PC-3 (cell line): ENCODE results near the gene MYH9. TPM values are rescaled to one million over a fixed set of nuclear protein-coding genes. Genes with fewer than 3 reads are reported as not detected.
A peak's percentile ranks its signal among the peaks of the same experiment; 100 is the strongest.

ENCODE experiments used
- ATAC-seq: fragments of 200-7000 bp; cut with Tn5 transposase; 2 replicates; pipeline ENCODE4 v1.9.1; 2020; ENCODE audit warnings: mild to moderate bottlenecking, moderate library complexity
- BruUV-seq: library from RNA; stranded (reverse); fragments of 400-500 nt; replicated peaks from 2 replicates; lab custom pipeline; 2021; lab: Mats Ljungman, UMichigan
- CTCF ChIA-PET: fragments of 300-600 bp; sonication (Branson Sonifier 250); formaldehyde crosslinking; loops from one replicate; lab custom pipeline; 2022; ENCODE audit warnings: antibody characterized with exemption; lab: Charles Lee
- POLR2A ChIA-PET: fragments of 300-600 bp; sonication (Branson Sonifier 250); formaldehyde crosslinking; loops from one replicate; lab custom pipeline; 2022; ENCODE audit warnings: antibody characterized with exemption; ENCODE audit not compliant: unreplicated experiment; lab: Charles Lee
- DNase-seq: peaks from one replicate; pipeline ENCODE4 v3.0.0-alpha.2; 2015
- H2AFZ ChIP-seq: fragments of 300-600 bp; sonication (generic); 2 replicates; pipeline ENCODE4 v1.6.0; 2016; ENCODE audit warnings: antibody characterized with exemption, low read length
- H3F3A ChIP-seq: fragments of 300-600 bp; sonication (generic); one replicate; pipeline ENCODE4 v1.6.0; 2017; ENCODE audit warnings: antibody characterized with exemption, low read length, control low read depth, mild to moderate bottlenecking; ENCODE audit not compliant: unreplicated experiment
- H3K27ac ChIP-seq: fragments of 300-600 bp; sonication (generic); 2 replicates; pipeline ENCODE4 v1.5.1; 2016; ENCODE audit warnings: mild to moderate bottlenecking, low read length
- H3K27me3 ChIP-seq: fragments of 300-600 bp; sonication (generic); 2 replicates; pipeline ENCODE4 v1.6.1; 2016; ENCODE audit warnings: low read length, mixed read lengths
- H3K36me3 ChIP-seq: fragments of 300-600 bp; sonication (generic); 2 replicates; pipeline ENCODE4 v1.6.1; 2016; ENCODE audit warnings: low read depth, mixed run types, low read length, mixed read lengths
- H3K4me1 ChIP-seq: fragments of 300-600 bp; sonication (generic); 2 replicates; pipeline ENCODE4 v1.5.1; 2016; ENCODE audit warnings: low read length; ENCODE audit not compliant: insufficient read depth
- H3K4me2 ChIP-seq: fragments of 300-600 bp; sonication (generic); 2 replicates; pipeline ENCODE4 v1.6.0; 2016; ENCODE audit warnings: low read length
- H3K4me3 ChIP-seq: fragments of 300-600 bp; sonication (generic); 2 replicates; pipeline ENCODE4 v1.5.1; 2016; ENCODE audit warnings: mild to moderate bottlenecking, low read length, mixed read lengths
- H3K79me2 ChIP-seq: fragments of 300-600 bp; sonication (generic); 2 replicates; pipeline ENCODE4 v1.6.1; 2017; ENCODE audit warnings: low read length, mixed read lengths
- H3K9ac ChIP-seq: fragments of 300-600 bp; sonication (generic); 2 replicates; pipeline ENCODE4 v1.6.0; 2016; ENCODE audit warnings: mild to moderate bottlenecking, low read length
- H3K9me2 ChIP-seq: fragments of 300-600 bp; sonication (generic); replicated peaks from 2 replicates; pipeline ENCODE4 v1.6.1; 2016; ENCODE audit warnings: mixed run types, low read length, mixed read lengths
- H3K9me3 ChIP-seq: fragments of 300-600 bp; sonication (generic); 2 replicates; pipeline ENCODE4 v1.6.1; 2016; ENCODE audit warnings: low read length, mixed read lengths
- H4K20me1 ChIP-seq: fragments of 300-600 bp; sonication (generic); 2 replicates; pipeline ENCODE4 v1.6.1; 2016; ENCODE audit warnings: low read length, mixed read lengths
- CTCF ChIP-seq: fragments of 300-600 bp; sonication (generic); conservative IDR thresholded peaks from 2 replicates; pipeline ENCODE4 v1.5.1; 2017; ENCODE audit warnings: antibody characterized with exemption, low read depth, mild to moderate bottlenecking, low read length
- EZH2 ChIP-seq: fragments of 300-600 bp; sonication (generic); IDR thresholded peaks from one replicate; pipeline ENCODE4 v1.6.1; 2017; ENCODE audit warnings: antibody characterized with exemption, mild to moderate bottlenecking, low read length; ENCODE audit not compliant: unreplicated experiment
- EZH2phosphoT487 ChIP-seq: fragments of 300-600 bp; sonication (generic); IDR thresholded peaks from 2 replicates; pipeline ENCODE4 v1.6.1; 2018; ENCODE audit warnings: mild to moderate bottlenecking, antibody characterized with exemption, low read length, borderline replicate concordance
- intact Hi-C: fragments of 100-400 bp; cut with micrococcal nuclease; formaldehyde crosslinking; loops from 2 replicates; pipeline ENCODE4 v1.9.0; 2023
- total RNA-seq: library from RNA; depleted of rRNA; stranded (reverse); fragments of >200 nt; gene quantifications from 2 replicates; pipeline ENCODE4 v1.2.3, GENCODE V29; 2014

The MYH9 gene
- total RNA-seq, 1 experiment from 2014 or later: 357 TPM

- BruUV-seq: no TSS peak
- Histone ChIP-seq H3K9ac (no peak overlapping the region), H3K4me3 (no peak overlapping the region), H2AFZ (no peak overlapping the region), H3K9me3 (no peaks in the 10 kb centered on the region), H4K20me1 (peaks cover 32% of the 10 kb centered on the region), H3K9me2 (no peaks in the 10 kb centered on the region), H3K4me2 (no peak overlapping the region), H3K36me3 (peaks cover 63% of the 10 kb centered on the region), H3K27me3 (no peaks in the 10 kb centered on the region), H3K27ac (no peak overlapping the region), H3K4me1 (peaks cover 43% of the 10 kb centered on the region), H3K79me2 (peaks cover 93% of the 10 kb centered on the region), H3F3A (peaks cover 23% of the 10 kb centered on the region)
- ATAC-seq: no peak
- POLR2A ChIA-PET: no interaction called here
- CTCF ChIA-PET: no interaction called here
- no peak for DNase-seq
- TF ChIP-seq EZH2 (no peak), CTCF (no peak)
- intact Hi-C loops: no loop called here
These were observed 51.3 kb downstream of the MYH9 start for GRCh38 chr22:36336246-36337182.

- intact Hi-C loops: no loop called here
- no peak overlapping the region for H3K4me2 ChIP-seq
- no peak for ATAC-seq
- peaks cover 52% of the 10 kb centered on the region for H3K4me1 ChIP-seq
- H3K79me2 ChIP-seq: peaks cover 93% of the 10 kb centered on the region
- CTCF ChIA-PET: no interaction called here
- no peak for TF ChIP-seq EZH2phosphoT487
- TF ChIP-seq EZH2: no peak
- no peak for TF ChIP-seq CTCF
- no peak for DNase-seq
- H3K36me3 ChIP-seq: peaks cover 62% of the 10 kb centered on the region
- H3F3A ChIP-seq: peaks cover 23% of the 10 kb centered on the region
- no TSS peak for BruUV-seq
- H3K27ac ChIP-seq: peak overlapping the region; percentile 97; the same call in 1 of the 2 replicates
- H3K4me3 ChIP-seq: no peak overlapping the region
- H3K9me2 ChIP-seq: no peaks in the 10 kb centered on the region
- POLR2A ChIA-PET: interaction anchor here (0.6 kb wide), 1 partner anchor 127 kb away, joined by 3 read pairs; no protein-coding TSS in a partner anchor
- peaks cover 28% of the 10 kb centered on the region for H4K20me1 ChIP-seq
- H2AFZ ChIP-seq: no peak overlapping the region
- H3K9me3 ChIP-seq: no peaks in the 10 kb centered on the region
- H3K9ac ChIP-seq: no peak overlapping the region
- H3K27me3 ChIP-seq: no peaks in the 10 kb centered on the region
These were observed 52.1 kb downstream of the MYH9 start for GRCh38 chr22:36335621-36336020.
